GM21515 (cell line): ENCODE data around the gene DAAM2.

ENCODE experiments used
- ATAC-seq: cut with Tn5 transposase; IDR thresholded peaks from one replicate; pipeline ENCODE4 v1.9.1; 2021; ENCODE audit not compliant: unreplicated experiment

The DAAM2 gene

DNA sequence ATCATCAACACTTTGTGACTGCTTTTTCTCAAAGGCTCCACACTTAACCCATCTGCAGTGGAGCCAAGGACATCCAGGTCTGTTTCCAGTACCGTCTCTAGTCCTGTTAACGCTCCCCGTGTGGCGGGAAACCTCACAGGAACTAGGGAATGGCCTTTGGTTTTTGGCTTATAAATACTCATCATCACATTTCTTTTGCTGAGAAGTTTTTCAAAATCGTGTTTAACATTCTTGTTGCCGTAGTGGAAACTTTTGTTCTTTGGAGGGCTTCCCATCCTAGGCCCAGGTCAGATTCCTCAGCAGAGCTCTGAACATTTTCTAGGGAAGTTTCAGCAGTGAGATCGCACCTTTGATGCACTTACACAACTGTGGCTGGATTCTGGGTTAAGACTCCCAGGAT, 24.6 kb downstream of the DAAM2 start:
- ATAC-seq = no peak

DNA sequence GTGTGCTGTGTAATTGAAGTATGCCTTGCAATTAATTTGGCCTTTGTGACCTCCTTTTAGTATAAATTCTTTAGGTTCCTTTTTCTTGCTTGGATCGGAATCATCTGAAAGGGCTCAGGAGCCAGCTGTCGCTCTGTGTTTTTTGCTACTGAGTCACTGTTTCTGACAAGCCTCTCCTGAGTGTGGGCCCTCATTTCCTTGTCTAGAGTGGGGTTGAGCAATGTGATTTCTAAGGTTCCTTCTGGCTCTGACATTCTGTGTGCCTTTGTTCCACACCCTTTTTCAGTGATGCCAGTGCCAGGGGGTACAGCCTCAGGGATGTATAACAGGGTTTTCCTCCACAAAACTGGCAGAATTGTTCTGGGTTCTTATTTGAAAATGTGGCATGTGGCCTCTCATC, 26.5 kb downstream of the DAAM2 start:
- no peak for ATAC-seq

DNA sequence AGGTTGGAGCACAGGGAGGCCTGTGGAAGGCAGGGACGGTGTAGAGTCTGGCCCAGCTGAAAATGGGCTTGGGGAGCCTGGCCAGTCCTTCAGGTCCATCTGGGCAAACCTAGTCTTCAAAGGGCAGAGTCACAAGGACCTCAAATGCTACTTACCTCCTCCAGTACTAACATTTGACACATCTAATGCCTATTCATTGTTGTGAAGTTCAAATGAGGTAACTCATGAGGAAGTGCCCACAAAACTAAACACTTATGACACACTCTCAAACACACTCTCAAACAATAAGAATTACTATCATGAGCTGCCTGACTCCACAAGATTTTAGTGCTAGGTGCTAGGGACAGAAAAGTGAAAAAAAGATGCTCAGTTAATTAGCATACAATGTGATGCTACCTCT, 27.1 kb downstream of the DAAM2 start:
- ATAC-seq = no peak

DNA sequence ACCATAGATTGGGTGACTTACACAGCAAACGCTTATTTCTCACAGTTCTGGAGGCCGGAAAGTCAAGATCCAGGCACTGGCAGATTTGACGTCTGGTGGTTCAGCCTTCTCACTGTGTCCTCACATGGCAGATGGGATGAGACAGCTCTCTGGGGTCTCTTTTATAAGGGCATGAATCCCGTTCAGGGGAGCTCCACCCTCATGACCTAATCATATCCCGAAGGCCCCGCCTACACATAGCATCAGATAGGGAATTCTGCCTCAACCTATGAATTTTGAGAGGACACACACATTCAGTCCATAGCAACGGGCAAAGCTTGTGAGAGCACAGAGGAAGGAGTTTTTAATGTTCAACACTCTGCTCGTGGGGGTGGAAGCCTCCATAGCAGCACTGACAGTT, 27.5 kb downstream of the DAAM2 start:
- no peak for ATAC-seq

DNA sequence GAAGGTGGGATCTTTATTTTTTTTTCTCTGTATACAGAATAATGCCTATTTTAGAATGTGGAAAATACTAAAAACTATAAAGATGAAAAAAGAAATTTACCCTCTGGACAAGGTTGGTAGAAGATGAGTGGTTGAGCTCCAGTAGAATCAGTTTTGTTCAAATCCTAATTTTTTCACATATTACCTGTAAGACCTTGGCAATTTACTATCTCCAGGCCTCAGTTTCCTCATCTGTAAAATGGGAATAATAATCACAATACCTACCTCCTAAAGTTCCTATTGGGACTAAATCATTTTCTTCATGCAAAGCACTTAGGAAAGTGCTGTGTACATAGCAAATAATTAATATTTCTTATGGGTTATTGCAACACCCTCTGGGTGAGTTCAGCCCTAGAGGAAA, 28.4 kb downstream of the DAAM2 start:
- no peak for ATAC-seq

DNA sequence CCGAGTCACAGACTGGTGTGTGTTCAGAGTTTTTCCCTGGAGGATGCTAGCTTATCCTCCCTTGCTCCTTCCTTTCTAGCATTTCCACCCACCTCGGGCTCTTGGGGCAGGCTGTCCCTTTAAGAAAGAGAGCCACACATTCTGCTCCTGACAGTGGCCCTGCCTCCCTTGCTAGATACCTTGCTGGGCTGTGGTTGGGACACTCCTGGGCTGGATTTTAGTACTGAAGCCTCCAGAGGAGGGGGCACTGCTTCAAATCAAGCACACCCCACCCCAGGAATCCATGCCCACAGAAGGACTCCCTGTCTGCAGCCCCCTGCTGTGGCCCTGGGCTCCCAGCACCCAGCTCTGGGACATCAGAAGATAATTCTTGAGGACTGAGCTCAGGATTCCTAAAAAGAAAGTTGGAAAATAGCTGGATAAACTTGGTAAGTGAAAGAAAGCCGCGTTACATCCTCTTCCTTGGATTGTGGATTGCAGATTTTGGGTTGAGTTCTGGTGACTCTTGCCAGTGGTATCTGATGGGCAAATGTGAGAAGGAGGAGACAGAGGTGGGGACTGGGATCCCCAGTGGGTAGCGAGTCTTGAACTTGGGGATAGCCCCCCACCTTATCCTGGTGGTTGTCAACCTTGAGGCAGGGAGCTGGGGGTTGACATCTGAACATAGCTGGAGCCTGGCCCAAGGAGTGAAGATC, 29.0 kb downstream of the DAAM2 start:
- ATAC-seq = no peak

DNA sequence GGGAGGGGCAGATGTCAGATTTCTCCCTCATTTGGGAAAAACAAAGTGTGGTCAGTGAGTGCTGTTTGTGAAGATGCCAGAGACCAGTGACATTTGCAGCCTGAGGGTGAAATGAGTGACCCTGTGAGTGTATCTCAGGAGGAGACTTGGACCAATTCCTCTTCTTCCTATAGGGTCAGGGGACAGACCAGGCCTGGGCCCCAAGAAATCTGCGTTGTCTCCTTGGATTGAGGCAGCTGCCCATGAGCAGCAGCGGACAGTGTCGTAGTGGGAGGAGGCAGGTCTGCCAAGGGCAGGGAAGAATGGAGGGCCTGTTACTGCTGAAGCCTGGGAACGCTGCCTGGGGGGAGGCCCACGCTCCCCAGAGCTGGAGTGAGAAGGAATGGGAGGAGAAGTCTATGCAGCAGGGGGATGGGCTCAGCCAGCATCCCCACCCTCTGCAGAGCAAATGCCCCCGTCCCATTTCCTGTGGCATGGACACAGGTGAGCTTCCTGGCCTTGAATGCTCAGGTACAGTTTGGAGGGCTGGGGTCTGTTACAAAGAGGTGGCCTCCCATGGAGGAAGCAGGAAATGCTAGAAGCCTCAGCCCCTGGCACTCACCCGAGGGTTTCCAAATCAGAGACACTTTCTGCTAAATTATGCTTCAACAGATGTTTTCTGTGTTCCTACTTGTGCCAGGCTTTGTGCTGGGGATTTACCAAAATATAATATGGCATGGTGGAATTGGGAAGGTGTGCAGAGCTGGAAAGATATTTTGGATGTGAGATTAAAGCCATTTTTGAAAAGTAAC, 29.8 kb downstream of the DAAM2 start:
- ATAC-seq = no peak

DNA sequence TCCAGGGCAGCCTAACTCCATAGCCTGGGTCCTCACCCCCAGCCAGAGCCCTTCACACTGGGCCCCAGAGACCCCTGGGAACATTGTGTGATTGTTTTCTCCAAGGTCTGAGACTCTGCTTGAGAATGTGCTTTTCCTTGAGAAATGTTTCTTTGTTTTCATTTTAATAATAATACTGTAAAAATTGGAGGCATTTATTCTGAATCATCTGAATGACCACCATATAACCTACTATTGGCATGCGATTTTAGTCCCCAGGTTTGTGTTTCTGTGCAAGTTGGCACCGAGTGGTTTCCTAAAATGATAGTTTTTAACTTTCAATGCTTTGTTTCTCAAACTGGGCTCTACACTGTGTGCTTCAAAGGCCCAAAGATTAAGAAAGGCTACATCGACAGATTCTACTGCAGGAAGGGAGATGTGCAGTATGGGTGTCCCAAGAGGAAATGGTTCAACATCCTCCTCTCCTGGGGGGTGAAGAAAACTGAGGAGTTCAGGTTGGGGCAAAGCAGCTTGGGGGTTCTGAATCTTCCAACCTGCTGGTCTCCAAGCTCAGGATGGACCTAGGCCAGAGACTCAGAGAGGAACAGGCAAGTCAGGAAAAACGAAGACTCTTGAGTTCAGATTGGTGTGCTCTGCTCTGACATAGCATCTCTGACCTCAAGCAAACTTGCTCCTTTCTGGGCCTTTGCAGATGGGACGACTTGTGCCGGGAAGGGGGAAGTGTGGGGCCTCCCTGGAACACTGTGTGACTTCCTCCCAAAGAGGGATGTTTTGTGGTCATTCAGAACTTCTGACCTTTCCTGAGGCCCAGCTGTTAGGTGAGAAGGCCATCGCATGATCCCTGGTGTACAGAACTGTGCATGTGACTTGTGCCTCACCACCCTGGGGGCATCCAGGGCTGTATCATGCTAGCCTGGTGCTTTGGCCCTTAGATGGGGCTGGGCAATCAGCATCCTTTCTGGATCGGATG, 31.0 kb downstream of the DAAM2 start:
- ATAC-seq = no peak

DNA sequence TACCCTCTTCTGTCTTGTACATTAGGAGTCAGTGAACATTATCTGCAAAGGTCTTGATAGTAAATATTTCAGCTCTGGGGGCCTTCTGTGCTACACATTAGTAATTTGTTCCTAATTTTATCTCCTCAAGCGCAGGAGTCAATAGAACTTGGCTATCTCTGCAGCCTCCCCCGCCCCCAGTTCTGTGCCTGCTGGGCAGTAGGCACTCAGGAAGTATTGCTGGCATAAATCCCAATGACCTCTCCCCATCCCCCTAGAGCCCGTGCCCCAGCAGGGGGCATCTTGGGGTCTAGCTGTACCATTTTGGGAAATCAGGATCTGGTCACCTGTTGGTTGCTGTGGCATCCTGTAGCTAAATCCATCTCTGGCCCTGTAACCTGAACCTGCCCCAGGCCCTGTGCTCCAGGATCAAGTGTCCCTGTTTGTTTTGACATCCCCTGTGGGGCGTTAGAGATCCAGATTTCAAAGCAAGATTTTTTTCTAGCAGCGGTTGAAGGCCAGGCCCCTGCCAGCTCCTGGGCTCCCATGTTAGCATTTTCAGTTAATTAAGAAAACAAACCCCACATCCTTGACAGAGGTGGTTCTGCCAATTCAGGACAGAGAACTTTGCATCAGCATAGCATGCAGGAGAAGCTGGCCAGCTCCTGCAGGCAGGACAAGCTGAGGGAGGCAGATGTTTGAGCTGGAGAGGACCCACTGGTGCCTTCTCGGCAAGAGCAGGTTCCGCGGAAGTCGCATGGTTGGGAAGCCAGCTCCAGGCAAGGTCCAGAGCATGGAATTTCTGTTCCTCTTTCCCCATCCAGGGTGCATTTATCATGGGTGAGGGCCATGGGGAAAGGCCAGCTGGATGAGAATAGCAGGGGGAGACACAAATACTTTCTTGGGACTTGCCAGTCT, 32.1 kb downstream of the DAAM2 start:
- ATAC-seq = no peak

DNA sequence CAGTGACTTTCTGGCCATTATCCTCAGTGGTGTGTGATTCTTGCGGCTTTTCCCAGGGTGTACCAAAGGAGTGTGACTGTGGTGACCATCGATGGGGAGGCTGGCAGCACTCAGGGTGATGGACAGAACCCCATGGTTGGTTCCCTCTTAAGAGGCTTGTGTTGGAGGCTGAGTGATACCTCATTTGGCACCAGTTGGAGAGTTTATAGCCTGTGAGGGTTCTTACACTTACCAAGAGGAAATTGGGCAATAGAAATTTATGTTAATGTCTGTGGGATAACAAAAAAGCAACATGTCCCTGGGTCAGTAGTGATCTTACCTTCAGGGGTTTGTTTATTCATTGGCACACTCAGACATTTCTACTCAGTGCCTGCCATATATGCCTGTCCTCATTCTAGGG, 37.2 kb downstream of the DAAM2 start:
- no peak for ATAC-seq

DNA sequence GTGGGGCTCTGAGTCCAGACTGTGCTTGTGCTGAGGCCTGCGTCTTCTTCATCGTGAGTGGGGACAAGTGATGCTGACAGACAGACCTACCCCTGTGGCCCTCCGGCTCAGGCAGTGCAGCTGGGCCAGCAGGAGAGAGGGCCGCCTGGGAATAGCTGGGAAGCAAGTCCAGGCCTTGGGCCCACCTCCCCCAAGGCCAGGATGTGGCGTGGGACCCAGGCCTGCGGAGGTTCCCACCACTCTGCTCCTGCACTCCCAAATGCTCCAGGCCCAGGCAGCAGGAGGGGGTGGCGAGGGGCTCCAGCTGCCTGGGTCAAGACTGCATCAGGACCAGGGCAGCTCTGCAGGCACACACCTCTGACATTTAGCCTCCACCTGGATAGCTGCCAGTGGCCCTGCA, 38.3 kb downstream of the DAAM2 start:
- ATAC-seq = no peak

DNA sequence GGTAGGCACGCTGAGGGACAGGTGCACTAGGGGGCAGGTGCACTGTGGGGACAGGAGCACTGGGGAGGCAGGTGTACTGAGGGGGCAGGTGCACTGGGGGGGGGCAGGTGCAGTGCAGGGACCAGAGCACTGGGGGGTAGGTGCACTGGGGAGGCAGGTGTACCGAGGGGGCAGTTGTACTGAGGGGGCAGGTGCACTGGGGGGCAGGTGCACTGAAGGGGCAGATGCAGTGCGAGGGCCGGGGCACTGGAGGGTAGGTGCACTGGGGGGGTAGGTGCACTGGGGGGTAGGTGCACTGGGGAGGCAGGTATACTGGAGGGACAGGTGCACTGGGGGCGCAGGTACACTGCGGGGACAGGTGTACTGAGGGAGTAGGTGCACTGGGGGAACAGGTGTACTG, 39.5 kb downstream of the DAAM2 start:
- no peak for ATAC-seq

DNA sequence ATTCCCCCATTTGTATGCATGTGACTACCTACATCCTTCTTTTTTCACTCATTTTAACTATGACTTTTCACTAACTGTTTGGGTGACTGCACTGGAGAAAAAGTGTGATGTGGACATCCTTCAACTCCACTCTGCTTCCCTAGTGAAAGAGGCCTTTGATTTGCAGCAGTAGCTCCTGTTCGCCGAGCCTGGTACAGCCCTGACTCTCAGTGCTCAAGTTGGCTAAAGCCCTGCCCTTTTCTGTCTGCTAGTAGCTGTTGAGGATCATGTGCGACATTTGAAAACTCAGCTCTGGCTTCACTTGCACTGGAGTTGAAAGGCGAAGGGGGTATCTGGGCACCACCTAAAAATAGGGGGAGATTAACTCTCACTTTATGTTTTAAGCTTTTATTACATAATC, 42.1 kb downstream of the DAAM2 start:
- ATAC-seq = no peak

DNA sequence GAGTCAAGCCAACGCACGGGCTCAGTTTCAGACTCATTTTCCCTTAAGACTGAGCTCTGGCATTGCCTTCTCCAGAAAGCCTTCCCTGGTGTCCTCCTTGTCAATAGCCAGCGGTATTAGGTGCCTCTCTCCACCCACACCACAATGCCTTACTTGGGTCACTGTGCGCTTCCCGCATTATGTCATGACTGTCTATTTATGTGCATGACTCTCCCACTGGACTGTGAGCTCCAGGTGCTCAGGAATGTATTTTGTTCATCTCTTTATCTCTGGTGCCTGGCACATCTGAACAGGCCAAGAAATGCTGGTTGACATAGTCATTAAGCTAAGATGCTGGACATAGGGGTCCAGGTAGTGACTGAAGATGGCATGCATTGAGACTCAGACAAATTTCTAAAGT, 42.7 kb downstream of the DAAM2 start:
- ATAC-seq = no peak

DNA sequence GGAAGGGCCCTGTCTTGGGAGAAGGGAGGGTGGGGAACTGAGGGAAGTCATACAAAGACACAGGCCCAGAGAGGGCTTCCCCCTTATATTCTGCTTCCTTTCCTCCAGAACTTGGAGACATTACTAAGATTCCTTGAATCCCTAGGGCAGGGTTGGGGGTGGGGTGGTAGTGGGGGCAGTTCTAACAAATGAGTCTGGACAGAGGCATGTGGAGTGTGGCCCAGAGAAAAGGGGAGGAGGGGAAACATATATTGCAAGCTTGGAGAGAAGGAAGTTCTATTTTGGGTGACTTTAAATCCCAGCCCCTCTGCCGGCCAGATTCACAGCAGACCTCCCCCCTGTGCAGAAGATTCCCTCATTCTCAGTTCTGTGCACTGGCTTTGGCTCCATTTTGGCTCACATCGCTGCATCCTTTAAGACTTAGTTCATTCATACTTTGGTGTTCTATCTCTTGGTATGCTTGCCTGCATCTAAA, 43.7 kb downstream of the DAAM2 start:
- no peak for ATAC-seq

DNA sequence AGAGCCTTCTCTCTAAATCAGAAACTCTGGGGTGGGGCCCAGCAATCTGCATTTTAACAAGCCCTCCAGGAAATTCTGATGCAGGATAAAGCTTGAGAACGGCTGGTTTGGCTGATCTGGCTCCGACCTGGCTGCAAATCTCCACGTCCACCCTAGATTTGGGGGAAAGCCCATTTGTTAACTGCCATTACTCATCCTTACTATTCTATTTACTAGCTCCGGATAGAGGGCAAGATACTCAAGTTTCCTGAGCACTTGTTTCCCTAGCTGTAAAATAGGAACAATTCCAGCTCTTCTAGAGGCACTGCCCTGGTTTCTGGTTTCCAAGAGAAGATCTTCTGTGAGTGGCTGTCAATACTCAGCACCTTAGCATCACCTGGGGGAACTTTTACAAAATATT, 44.4 kb downstream of the DAAM2 start:
- no peak for ATAC-seq

DNA sequence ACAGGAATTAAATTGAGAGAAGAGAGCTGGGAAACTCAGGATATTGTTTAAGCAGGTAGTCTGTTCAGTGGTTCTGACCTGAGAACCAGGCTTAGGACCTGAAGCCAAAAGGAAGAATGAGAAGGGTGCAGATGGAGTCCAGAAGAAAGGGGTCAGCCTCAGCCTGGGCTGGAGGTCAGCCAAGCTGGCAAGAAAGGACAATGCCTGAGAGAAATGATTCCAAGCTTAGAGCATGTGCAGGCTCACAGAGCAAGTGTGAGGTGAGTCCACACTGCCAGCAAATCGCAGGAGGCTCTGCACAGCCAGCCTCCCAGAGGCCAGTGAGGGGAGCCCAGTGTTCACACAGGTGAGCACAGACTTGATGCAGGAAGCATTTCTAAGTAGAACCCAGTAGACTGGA, 47.3 kb downstream of the DAAM2 start:
- ATAC-seq = no peak

DNA sequence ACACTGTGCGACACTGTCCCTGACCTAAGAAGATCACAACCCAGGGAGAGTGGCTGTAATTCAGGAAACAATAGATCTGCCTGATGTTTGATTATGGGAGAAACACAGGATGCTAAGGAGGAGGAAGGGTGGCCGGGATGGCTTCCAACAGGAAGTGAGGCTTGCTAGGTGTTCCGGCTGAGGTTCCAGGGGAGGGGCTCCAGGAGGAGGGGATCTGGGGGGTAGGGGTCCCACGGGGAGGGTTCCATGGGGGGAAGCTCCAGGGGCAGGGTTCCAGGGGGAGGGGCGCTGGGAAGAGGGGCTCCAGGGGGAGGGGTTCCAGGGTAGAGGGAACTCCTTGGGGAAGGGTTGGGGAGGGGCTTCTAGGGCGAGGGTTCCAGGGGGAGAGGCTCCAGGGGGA, 48.6 kb downstream of the DAAM2 start:
- no peak for ATAC-seq

DNA sequence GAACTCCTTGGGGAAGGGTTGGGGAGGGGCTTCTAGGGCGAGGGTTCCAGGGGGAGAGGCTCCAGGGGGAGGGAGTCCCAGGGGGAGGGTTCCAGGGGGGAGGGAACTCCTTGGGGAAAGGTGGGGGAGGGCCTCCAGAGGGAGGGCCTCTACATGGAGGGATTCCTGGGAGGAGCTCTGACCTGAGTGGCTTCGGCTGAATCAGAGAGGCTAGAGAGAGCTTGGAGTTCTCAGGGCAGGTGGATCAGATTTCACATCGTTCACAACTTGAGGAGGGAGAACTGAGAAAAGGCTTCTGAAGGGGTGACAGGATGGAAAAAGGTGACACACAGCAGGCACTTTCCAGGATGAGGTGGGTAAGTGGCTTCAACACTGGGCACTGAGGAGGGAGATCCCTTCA, 49.1 kb downstream of the DAAM2 start:
- no peak for ATAC-seq

DNA sequence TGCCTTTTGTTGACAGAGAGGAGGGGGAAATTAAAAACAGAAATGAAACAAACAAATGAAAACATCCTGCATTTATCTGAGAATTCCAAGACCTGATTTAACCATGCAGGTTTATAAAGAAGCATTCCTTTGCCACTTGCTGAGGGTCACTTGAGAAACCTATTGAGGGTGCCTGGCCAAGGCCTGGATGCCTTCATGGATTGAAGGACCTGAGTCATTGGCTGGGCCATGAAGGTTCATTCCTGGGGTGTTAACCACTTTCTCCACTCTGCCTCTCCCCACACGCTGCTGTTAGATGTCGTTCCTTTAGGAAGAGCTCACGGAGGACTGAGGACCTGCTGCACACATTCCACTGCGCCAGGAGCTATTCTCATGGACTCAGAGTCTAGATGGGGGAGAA, 49.7 kb downstream of the DAAM2 start:
- no peak for ATAC-seq
